Measurements from ENCODE around the gene MERTK. TPM values are rescaled to one million over a fixed set of nuclear protein-coding genes. Genes with fewer than 3 reads are reported as not detected.
A peak's percentile ranks its signal among the peaks of the same experiment; 100 is the strongest.

Gene MERTK
- total and polyA plus RNA-seq, 2 of the 13 experiments (the other 11 are each of a cell fraction or from before 2014, with no cell fraction given) = 37.3 to 44.7 TPM

DNA sequence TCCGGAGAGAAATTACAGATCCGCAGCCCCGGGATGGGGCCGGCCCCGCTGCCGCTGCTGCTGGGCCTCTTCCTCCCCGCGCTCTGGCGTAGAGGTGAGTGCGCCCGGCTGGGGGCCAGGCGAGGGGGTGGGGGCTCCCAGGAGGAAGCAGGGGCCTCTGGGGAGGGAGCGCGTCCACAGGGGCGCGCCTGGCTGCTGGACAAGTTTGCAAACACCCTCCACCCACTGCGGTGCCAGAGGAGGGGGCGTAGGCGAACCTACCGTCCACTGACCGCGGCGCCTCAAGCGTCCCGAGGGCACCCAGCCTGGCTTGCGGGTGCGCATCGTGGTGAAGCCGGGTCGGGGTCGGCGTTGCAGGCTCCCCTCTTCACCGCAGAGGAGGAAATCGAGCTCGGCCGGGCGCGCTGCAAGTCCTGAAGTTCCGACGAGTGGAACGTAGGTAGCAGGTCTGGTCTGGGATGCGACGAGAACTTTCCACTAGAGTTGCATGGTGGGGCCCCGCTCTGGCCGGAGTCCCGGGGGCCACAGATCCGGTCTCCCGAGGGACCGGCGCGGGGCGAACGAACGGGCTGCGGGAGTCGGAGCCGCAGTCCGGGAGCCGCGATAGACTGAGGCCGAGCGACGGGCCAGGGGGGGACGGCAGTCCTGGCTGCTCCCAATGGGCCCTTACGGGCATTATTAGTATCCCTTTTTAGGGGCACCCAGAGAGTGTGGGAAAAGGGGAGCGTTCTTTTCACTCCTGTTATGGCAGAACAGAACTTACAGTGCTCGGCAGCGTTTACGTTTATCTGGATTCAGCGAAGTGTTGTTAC is 502 bp downstream of the MERTK start (continued):
- TF ChIP-seq, protein P1, sequence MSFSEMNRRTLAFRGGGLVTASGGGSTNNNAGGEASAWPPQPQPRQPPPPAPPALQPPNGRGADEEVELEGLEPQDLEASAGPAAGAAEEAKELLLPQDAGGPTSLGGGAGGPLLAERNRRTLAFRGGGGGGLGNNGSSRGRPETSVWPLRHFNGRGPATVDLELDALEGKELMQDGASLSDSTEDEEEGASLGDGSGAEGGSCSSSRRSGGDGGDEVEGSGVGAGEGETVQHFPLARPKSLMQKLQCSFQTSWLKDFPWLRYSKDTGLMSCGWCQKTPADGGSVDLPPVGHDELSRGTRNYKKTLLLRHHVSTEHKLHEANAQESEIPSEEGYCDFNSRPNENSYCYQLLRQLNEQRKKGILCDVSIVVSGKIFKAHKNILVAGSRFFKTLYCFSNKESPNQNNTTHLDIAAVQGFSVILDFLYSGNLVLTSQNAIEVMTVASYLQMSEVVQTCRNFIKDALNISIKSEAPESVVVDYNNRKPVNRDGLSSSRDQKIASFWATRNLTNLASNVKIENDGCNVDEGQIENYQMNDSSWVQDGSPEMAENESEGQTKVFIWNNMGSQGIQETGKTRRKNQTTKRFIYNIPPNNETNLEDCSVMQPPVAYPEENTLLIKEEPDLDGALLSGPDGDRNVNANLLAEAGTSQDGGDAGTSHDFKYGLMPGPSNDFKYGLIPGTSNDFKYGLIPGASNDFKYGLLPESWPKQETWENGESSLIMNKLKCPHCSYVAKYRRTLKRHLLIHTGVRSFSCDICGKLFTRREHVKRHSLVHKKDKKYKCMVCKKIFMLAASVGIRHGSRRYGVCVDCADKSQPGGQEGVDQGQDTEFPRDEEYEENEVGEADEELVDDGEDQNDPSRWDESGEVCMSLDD (CRISPR knock-in tag; IDR thresholded peaks at IDR 0.05; ENCODE audit: borderline replicate concordance) = peak; percentile 43; the same call in 1 of the 2 replicates
- TF ChIP-seq SRSF9 (IDR thresholded peaks at IDR 0.05; ENCODE audit: borderline replicate concordance, insufficient read depth, low read depth, low read length, poor library complexity, severe bottlenecking) (no peak), ARHGAP35 (CRISPR knock-in tag; IDR thresholded peaks at IDR 0.05; ENCODE audit: borderline replicate concordance) (0 out of 2 replicates have a peak, but pooled peaks have one; percentile 27), ZNF335 (CRISPR knock-in tag; IDR thresholded peaks at IDR 0.05) (no peak), KDM4B (CRISPR knock-in tag; IDR thresholded peaks at IDR 0.05) (peak; percentile 12; the same call in 1 of the 2 replicates), KDM6A (CRISPR knock-in tag; IDR thresholded peaks at IDR 0.05; ENCODE audit: low read depth) (no peak), MYC (CRISPR knock-in tag; IDR thresholded peaks at IDR 0.05; ENCODE audit: borderline replicate concordance) (peak; percentile 58), POLR2A (IDR thresholded peaks at IDR 0.05; ENCODE audit: insufficient read depth in 1 of 2, low read depth in 2 of 2, low read length in 2 of 2) (no peak), NCOA1 (CRISPR knock-in tag; IDR thresholded peaks at IDR 0.05) (peak; percentile 95), REL (CRISPR knock-in tag; conservative IDR thresholded peaks at IDR 0.05) (no peak), JUNB (CRISPR knock-in tag; IDR thresholded peaks at IDR 0.05; ENCODE audit: borderline replicate concordance) (no peak), ZNF674 (CRISPR knock-in tag; IDR thresholded peaks at IDR 0.05; ENCODE audit: low read depth) (no peak), ATF7-NPFF (CRISPR knock-in tag; IDR thresholded peaks at IDR 0.05; ENCODE audit: low read depth) (no peak; the same call in 1 of the 2 replicates), RARG (CRISPR knock-in tag; IDR thresholded peaks at IDR 0.05; ENCODE audit: low read depth) (no peak), TOPORS (CRISPR knock-in tag; IDR thresholded peaks at IDR 0.05) (no peak), KDM5B (CRISPR knock-in tag; IDR thresholded peaks at IDR 0.05; ENCODE audit: borderline replicate concordance) (peak; percentile 81), ARNT (IDR thresholded peaks at IDR 0.05) (no peak), JDP2 (CRISPR knock-in tag; IDR thresholded peaks at IDR 0.05; ENCODE audit: borderline replicate concordance) (no peak; the same call in 1 of the 2 replicates)
- TF ChIP-seq, protein P2, sequence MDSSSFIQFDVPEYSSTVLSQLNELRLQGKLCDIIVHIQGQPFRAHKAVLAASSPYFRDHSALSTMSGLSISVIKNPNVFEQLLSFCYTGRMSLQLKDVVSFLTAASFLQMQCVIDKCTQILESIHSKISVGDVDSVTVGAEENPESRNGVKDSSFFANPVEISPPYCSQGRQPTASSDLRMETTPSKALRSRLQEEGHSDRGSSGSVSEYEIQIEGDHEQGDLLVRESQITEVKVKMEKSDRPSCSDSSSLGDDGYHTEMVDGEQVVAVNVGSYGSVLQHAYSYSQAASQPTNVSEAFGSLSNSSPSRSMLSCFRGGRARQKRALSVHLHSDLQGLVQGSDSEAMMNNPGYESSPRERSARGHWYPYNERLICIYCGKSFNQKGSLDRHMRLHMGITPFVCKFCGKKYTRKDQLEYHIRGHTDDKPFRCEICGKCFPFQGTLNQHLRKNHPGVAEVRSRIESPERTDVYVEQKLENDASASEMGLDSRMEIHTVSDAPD (CRISPR knock-in tag; IDR thresholded peaks at IDR 0.05) = peak; percentile 78; the same call in 1 of the 2 replicates
- TF ChIP-seq, protein P3, sequence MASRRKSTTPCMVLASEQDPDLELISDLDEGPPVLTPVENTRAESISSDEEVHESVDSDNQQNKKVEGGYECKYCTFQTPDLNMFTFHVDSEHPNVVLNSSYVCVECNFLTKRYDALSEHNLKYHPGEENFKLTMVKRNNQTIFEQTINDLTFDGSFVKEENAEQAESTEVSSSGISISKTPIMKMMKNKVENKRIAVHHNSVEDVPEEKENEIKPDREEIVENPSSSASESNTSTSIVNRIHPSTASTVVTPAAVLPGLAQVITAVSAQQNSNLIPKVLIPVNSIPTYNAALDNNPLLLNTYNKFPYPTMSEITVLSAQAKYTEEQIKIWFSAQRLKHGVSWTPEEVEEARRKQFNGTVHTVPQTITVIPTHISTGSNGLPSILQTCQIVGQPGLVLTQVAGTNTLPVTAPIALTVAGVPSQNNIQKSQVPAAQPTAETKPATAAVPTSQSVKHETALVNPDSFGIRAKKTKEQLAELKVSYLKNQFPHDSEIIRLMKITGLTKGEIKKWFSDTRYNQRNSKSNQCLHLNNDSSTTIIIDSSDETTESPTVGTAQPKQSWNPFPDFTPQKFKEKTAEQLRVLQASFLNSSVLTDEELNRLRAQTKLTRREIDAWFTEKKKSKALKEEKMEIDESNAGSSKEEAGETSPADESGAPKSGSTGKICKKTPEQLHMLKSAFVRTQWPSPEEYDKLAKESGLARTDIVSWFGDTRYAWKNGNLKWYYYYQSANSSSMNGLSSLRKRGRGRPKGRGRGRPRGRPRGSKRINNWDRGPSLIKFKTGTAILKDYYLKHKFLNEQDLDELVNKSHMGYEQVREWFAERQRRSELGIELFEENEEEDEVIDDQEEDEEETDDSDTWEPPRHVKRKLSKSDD (CRISPR knock-in tag; IDR thresholded peaks at IDR 0.05; ENCODE audit: low read depth) = 0 out of 2 replicates have a peak, but pooled peaks have one; percentile 35
